Urothelium cell line (cell line): ENCODE measurements around the gene MAEA.
"Not testable (repeated sequence)": the region's sequence is repeated elsewhere in the genome, so short reads cannot be mapped to it uniquely, and the experiment has no call there.

Source experiments
- DNase-seq: peaks from one replicate; pipeline ENCODE4 v3.0.0; 2011; ENCODE audit warnings: low spot score, mixed read lengths
- FAIRE-seq: peaks from 2 replicates; lab custom pipeline; 2011; peaks lifted over from hg19 to GRCh38; lab: Jason Lieb, UNC

Gene MAEA

DNA sequence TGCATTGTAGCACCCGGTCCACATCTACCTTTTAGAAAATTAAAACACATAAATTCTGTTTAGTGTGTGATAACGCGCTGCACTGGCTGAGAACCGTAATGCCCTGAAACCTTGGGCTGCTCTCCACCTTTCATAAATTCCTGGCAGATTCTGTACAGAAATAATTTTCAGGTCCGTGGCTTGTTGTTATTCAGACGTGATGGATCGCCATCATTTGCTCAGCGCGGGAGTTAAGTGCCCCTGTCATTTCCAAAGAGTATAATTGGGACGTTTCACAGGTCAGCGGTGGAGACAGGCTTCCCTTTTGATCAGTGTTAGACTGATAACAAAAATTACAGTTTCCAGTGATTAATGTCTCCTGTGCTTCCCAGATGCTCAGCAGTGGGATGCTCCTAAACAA is 73.8 kb downstream of the MAEA start:
- FAIRE-seq (no peak), DNase-seq (no peak)

DNA sequence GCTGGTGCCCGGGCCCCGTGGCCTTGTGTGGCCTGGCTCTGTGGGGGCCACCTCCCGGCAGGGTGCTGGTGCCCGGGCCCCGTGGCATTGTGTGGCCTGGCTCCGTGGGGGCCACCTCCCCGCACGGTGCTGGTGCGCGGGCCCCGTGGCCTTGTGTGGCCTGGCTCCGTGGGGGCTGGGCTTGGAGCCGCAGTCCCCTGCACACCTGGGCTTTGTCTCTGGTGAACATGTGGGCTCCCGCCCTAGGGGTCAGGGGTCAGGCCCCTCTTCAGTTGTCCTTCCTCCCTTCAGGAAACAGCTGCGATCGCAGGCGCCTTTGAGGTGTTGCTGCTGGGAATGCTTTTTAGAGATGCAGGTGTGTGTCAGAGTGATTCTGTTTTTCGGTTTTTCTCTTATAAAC is 74.5 kb downstream of the MAEA start:
- no peak for DNase-seq
- FAIRE-seq, result no peak

DNA sequence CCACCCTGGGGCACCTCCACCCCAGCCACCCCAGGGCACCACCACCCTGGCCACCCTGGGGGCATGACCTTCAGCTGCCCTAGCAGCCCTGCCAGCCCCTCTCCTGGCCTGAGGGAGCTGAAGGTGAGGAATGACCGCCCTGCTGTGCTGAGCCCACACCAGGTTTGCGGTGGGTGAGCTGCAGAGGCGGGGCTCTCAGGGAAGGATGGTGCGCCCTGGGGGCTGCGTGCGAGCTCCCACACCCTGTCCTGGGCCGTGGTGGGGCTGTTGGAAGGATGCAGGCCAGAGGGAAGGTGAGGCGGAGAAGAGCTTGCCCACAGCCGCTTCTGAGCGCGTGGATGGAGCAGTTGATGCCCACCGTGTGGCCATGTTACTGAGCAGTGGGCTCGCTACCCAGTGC is 75.1 kb downstream of the MAEA start:
- DNase-seq (no peak), FAIRE-seq (no peak)

DNA sequence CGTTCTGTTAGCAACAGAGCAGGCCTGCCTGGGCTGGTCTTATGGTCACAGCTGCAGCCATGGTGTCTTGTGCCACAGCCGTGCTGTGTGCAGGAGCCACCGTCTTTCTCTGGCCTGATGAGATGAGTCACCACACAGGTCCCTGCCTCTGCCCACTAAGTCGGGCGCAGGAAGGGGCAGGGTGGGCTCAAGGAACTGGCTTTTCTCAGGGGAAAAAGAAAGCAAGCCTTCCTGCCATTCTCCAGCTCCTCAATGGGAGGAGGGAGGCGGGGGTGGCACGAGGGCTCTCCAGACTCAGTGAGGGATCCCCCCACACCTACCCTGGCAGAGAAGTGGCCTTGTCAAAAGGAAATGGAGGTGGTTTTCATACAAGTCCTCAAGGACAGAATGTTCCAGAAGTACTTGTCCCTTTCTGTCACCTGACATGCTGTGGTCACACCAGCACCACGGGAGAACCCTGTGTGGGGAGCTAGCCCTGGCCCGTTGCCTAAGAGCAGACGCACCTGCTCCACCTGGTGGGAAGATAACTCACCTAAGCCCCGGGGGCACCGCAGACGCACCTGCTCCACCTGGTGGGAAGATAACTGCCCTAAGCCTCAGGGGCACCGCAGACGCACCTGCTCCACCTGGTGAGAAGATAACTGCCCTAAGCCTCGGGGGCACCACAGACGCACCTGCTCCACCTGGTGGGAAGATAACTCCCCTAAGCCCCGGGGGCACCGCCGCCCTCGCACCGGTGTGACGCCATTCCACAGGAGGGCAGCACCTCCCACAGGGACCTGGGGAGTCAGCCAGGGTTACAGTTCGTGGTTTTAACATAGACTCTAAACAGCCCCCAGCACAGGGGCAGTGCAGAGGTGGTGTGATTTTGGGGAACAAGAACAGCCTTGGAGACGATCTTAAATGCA is 75.8 kb downstream of the MAEA start:
- FAIRE-seq, result no peak

GRCh38 chr4:1366371-1367229 is 76.9 kb downstream of the MAEA start:
- no peak for FAIRE-seq
- DNase-seq, result no peak

More for the DNA sequence above, 75.8 kb downstream of the MAEA start:
- no peak for DNase-seq

- no peak for FAIRE-seq
- DNase-seq, result no peak
Observed at GRCh38 chr4:1367230-1367935, 77.7 kb downstream of the MAEA start.

GRCh38 chr4:1367936-1368289 is 78.2 kb downstream of the MAEA start:
- FAIRE-seq (no peak), DNase-seq (no peak)

DNA sequence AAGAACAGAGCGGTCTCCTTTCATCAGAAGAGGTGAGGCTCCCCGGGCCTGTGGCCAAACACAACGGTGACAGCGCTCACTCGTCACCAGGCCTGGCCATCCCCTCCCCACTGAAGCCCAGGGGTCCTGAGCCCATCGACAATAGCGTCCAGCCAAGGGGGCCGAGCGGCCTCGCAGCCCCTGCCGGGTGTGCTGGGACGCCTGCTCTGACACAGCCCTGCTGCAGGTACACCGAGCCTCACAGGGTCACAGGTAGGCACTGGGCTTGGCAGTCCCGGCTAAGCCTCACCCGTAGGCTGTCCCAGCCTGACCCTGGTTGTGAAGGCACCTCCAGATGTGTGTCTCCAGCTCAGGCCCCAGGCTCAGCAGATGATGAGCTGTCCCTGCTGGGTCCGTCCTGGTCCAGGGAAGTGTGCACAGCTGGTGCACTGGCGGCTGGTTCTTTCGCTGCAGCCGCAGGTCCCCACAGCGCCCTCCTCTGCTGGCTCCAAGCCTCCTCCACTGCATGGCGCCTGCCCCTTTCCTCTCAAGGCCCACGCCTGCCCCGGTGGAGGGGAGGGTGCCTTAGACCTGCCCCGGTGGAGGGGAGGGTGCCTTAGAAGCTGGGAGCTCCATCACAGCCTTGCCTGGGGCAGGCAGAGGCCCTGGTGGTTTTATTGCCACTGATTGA is 78.9 kb downstream of the MAEA start:
- FAIRE-seq (no peak), DNase-seq (no peak)

- FAIRE-seq, result no peak
- DNase-seq, result no peak
Observed at GRCh38 chr4:1369091-1369450, 79.4 kb downstream of the MAEA start.

- DNase-seq (no peak), FAIRE-seq (no peak)
Observed at GRCh38 chr4:1369479-1370079, 79.9 kb downstream of the MAEA start.

DNA sequence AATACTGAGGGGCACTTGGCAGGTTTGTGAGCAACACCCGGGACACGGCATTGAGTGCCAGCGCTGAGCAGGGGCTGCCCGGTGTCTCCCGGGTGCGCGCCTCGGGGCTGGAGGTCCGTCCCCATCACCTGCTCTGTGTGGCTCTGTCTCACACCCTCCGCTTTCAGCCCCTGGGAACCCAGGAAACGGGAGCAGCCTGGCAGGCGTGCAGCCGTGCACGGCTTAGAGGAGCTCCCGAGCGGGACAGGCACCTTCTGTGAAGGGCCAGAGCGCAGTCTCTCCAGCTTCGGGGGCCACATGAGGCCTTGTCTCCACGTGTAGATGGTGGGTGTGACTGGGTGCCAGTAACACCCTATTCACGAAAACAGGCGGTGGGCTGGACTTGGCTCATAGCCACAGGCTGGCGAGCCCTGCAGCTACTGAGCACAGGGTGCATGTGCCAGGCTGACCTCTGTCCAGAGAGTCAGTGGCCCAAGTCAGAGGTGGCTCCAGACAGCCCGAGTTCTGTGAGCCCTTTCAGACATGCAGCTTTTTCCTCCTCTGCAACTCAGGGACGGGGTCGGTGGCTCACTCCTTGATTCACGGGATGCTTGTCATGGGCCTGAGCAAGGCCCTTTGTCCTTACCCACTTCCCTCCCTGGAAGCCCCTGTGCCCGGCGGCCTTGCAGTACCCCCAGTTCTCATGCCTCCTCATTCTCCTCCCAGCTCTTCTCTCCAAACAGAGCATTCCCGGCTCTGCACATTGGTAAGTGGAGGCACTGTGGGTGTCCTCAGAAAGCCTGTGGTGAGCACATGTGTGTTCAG is 80.8 kb downstream of the MAEA start:
- no peak for FAIRE-seq
- no peak for DNase-seq

DNA sequence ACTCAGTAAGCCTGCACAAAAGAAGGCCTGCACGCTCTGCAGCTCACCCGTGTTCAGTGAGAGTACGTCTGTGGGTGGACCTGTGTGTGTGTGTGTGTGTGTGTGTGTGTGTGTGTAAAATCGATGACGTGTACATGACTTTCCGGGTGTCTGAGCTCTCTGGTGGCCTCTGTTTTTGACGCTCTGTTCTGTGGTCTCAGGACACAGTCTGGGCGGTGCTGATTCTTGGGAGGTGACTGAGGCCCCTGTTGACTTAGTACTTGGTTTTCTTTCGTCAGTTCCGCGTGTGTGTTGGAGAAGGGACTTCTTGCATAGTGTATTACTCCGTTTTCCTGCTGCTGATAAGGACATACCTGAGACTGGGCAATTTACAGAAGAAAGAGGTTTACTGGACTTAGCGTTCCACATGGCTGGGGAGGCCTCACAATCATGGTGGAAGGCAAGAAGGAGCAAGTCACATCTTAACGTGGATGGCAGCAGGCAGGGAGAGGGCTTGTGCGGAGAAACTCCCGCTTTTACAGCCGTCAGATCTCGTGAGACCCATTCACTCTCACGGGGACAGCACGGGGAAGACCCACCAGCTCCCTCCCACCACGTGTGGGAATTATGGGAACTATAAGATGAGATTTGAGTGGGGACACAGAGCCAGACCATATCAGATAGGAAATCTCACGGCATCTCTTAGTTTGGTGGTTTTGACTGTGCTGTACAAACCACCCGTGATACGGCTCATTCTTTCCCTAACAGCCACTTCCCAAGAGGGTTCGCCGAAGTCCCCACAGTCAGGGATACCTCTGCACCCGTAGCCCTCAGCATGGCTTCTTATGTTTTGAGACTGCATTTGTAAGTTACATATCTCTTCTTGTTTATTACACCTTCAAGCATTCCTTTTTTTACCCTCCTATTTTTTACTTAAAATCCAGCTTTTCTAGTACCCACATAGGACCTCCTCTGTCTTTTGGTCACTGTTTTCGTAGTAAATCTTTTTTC is 81.8 kb downstream of the MAEA start:
- DNase-seq, result no peak
- no peak for FAIRE-seq

DNA sequence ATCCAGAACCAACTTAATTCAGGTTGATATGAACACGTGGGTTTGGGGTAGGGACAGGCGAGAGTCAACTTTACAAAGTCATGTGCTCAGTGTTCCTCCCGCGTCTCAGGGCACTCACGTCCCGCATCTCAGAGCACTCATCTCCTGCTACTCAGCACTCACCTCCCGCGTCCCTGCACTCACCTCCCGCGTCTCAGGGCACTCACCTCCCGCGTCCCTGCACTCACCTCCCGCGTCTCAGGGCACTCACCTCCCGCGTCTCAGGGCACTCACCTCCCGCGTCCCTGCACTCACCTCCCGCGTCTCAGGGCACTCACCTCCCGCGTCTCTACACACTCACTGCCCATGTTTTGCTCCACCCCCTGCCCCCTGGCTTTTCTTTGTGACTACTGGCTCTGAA is 82.9 kb downstream of the MAEA start:
- DNase-seq, FAIRE-seq: not testable (repeated sequence)

DNA sequence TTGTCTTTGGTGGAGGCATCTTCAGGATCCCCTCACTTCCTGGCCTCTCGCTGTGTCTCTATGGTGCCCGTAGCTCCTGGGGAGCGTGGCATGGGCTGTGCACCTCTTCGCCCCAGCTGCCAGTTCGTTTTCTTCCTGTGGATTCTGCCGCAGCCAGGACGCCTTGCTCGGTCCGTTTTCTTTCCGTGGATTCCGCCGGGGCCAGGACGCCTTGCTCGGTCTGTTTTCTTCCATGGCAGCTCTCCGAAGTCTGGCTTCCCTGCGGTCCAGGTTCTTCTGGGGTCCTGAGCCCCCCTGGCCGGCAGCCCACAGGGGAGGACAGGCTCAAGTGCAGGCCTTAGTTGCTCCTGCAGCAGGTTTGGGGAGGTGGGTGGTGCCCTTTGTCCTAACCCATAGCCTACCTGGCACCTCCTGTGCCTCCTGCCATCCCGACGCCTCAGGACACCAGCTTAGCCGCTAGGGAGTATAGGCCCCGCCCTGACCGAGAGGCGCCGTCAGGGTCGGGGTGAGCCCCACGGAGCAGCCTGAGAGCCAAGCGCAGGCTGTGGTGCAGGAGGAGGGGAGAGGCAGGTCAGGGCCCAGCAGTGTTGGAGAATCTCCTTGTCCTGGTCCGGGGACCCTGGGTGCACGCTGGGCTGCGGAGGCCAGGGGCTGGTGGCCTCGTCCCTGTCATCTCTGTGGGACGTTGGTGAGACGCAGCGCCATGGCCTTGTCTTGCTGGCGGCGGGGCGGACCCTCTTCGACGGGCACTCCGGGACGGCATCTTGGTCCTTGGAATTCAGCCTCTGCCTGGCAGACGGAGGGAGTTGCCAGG is 84.4 kb downstream of the MAEA start:
- DNase-seq (no peak), FAIRE-seq (no peak)

DNA sequence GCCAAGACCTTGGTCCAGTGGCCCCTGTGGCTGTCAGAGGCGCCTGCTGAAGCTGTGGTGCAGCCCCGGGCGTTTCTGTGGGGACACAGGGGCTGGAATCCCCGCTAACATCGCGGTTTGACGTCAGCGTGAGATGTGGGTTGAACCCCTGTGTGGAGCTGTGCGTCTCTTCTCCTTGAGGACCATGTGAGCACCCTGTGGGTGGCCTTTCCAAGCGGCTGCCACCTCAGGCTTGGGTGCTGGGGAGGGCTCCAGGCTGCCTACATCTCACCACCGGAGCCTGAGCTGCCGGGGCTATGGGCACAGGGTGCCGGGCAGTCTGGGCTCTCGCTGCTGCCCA is 85.0 kb downstream of the MAEA start:
- DNase-seq (no peak), FAIRE-seq (no peak)

DNA sequence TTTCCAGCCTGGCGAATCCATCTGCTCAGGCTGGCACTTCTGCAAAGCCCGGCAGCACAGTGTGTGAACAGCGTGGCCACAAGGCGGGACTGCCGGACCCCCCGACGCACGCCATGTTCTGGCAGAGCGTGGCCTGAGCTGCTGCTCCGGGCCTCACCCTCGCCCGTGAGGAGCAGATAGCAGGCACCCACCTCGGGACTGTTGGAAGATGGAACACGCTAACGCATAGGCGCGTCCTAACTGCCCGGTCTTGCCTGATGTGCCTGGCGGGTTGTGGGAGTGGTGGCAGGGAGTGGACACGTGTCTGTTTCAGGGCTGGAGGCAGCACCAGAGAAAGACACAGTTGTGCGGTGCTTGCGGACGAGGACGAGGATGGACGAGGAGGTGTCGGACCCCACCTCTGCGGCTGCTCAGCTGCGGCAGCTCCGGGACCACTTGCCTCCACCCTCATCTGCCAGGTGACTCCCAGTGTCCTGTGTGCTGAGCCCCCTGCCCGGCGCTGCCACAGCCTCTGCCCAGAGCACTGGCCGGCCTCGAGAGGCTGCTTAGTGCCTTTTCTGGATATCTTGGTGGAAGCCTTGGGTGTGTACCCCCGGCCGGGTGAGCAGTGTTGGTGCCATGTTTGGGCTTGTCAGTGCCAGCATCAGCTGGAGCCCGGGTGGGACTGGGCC is 85.5 kb downstream of the MAEA start:
- no peak for FAIRE-seq

DNA sequence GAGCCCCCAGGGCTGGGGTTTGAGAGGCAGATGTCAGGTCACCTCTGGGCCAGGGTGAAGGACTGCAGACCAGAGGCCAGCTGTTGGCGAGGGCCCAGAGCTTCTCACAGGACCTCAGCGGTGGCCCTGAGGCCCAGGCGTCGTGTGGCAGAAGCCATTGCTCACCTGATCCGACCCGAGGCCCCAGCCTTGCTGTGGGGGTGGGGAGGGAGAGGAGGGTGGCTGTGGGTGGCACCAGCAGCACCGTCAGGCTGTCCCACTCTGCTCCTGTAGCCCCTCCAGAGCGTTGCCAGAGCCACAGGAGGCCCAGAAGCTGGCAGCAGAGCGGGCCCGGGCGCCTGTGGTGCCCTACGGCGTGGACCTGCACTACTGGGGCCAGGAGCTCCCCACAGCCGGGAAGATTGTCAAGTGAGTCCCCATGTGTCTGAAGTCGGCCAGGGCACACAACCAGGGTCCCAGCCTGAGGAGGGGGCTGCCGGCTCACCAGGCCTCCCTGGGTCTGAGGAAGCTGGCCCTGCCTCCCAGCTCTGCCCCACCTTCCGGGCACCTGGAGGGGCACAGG is 86.2 kb downstream of the MAEA start:
- FAIRE-seq (no peak), DNase-seq (no peak)

More for the DNA sequence above, 85.5 kb downstream of the MAEA start:
- no peak for DNase-seq
